Left kidney (tissue), 2 donors: ENCODE data around the gene CYB561D1. TPM values are rescaled to one million over a fixed set of nuclear protein-coding genes. Genes with fewer than 3 reads are reported as not detected.

Experiments used
- DNase-seq: peaks from one replicate; pipeline ENCODE4 v3.0.0-alpha.2; 2013
- polyA plus RNA-seq: library from polyadenylated mRNA; unstranded; fragments of 120-200 nt; gene quantifications from one replicate; pipeline ENCODE4 v1.2.1, GENCODE V29; 2013; ENCODE audit not compliant: insufficient read length

The CYB561D1 gene
- polyA plus RNA-seq, 1 donor = 9.7 TPM

GRCh38 chr1:109548321-109549267 is 54.7 kb downstream of the CYB561D1 start, which contains the start of gene GNAI3:
Gene GNAI3 (plus strand): TSS chr1:109548615. CDS start chr1:109548721, 106 bp downstream.
- peak; percentile 95 for DNase-seq

Other genes starting within 250 kb of the CYB561D1 start
- 31.8 TPM for gene CELSR2, start 244.6 kb upstream of the CYB561D1 start, polyA plus RNA-seq
- gene PSRC1, start 210.9 kb upstream of the CYB561D1 start, polyA plus RNA-seq = 29.8 TPM
- gene MYBPHL, start 187.1 kb upstream of the CYB561D1 start, polyA plus RNA-seq = 0.37 TPM
- 66.4 TPM for gene SORT1, start 96.2 kb upstream of the CYB561D1 start, polyA plus RNA-seq
- gene PSMA5, start 67.6 kb upstream of the CYB561D1 start, polyA plus RNA-seq = 120 TPM
- gene SYPL2, start 27.5 kb upstream of the CYB561D1 start, polyA plus RNA-seq = 13.4 TPM
- gene ATXN7L2, start 10.2 kb upstream of the CYB561D1 start, polyA plus RNA-seq = 10.4 TPM
- 6.2 TPM for gene AMIGO1, start 15.6 kb downstream of the CYB561D1 start, polyA plus RNA-seq
- 1.1 TPM for gene GPR61, start 45.8 kb downstream of the CYB561D1 start, polyA plus RNA-seq
- gene GNAI3, start 54.5 kb downstream of the CYB561D1 start, polyA plus RNA-seq = 13.1 TPM
- not detected for gene GNAT2, start 125.5 kb downstream of the CYB561D1 start, polyA plus RNA-seq
- 50.3 TPM for gene AMPD2, start 125.7 kb downstream of the CYB561D1 start, polyA plus RNA-seq
- 73.1 TPM for gene GSTM4, start 162.0 kb downstream of the CYB561D1 start, polyA plus RNA-seq
- gene GSTM2, start 174.0 kb downstream of the CYB561D1 start, polyA plus RNA-seq = 268 TPM
- 115 TPM for gene GSTM1, start 193.7 kb downstream of the CYB561D1 start, polyA plus RNA-seq
- 44.7 TPM for gene GSTM5, start 218.2 kb downstream of the CYB561D1 start, polyA plus RNA-seq
- gene GSTM3, start 246.9 kb downstream of the CYB561D1 start, polyA plus RNA-seq = 159 TPM